HEK293 (cell line): ENCODE data around the gene ARRDC2.

ENCODE experiments used
- CTCF ChIA-PET: fragments of 350-600 bp; formaldehyde crosslinking; extraction: SDS; loops from one replicate; lab custom pipeline; 2021; ENCODE audit warnings: antibody characterized with exemption; lab: Yijun Ruan, JAX
- POLR2A ChIA-PET: fragments of 300-600 bp; formaldehyde crosslinking; extraction: SDS; loops from one replicate; lab custom pipeline; 2020; ENCODE audit warnings: antibody characterized with exemption, inconsistent platforms; lab: Yijun Ruan, JAX
- H3K27ac ChIP-seq: fragments of 200-500 bp; sonication (Bioruptor generic); 2 replicates; pipeline ENCODE4 v1.5.1; 2014; ENCODE audit warnings: low read depth, low read length, control low read depth, inconsistent platforms; ENCODE audit errors: extremely low read depth
- H3K36me3 ChIP-seq, 2 experiments: fragments of 200-500 bp in 1 of 2; sonication (Bioruptor generic) in 1 of 2; 1 replicate in 1 of 2; 2 replicates in 1 of 2; pipeline ENCODE4 v1.5.1; 2014 to 2017; ENCODE audit warnings: inconsistent platforms in 2 of 2, low read length in 2 of 2; ENCODE audit not compliant: control insufficient read depth in 2 of 2, insufficient read depth in 1 of 2
- H3K4me1 ChIP-seq: fragments of 200-500 bp; sonication (Bioruptor generic); 2 replicates; pipeline ENCODE4 v1.5.1; 2014; ENCODE audit warnings: mild to moderate bottlenecking, low read length, inconsistent platforms; ENCODE audit not compliant: control insufficient read depth, insufficient read depth
- H3K4me3 ChIP-seq: 2 replicates; pipeline ENCODE4 v1.5.1; 2011; ENCODE audit warnings: low read depth, mild to moderate bottlenecking, control low read depth, low read length, moderate library complexity
- H3K9me3 ChIP-seq: fragments of 200-500 bp; sonication (Bioruptor generic); 2 replicates; pipeline ENCODE4 v1.5.1; 2014; ENCODE audit warnings: low read depth, low read length, inconsistent platforms; ENCODE audit not compliant: control insufficient read depth, insufficient read depth
- EGR2 ChIP-seq: fragments of 450-650 bp; formaldehyde crosslinking; IDR thresholded peaks from 2 replicates; pipeline ENCODE4 v1.5.1; 2016; ENCODE audit warnings: low read depth, missing biosample characterization, missing genetic modification characterization
- ZBTB20 ChIP-seq: fragments of 450-650 bp; formaldehyde crosslinking; IDR thresholded peaks from 2 replicates; pipeline ENCODE4 v1.5.1; 2016; ENCODE audit warnings: missing biosample characterization, missing genetic modification characterization
- ZFHX2 ChIP-seq: fragments of 450-650 bp; formaldehyde crosslinking; conservative IDR thresholded peaks from 2 replicates; pipeline ENCODE4 v1.5.1; 2016; ENCODE audit warnings: missing biosample characterization, missing genetic modification characterization
- ZNF121 ChIP-seq: fragments of 450-650 bp; formaldehyde crosslinking; IDR thresholded peaks from 2 replicates; pipeline ENCODE4 v1.5.1; 2016; ENCODE audit warnings: missing biosample characterization, missing genetic modification characterization
- ZNF16 ChIP-seq: fragments of 450-650 bp; formaldehyde crosslinking; IDR thresholded peaks from 2 replicates; pipeline ENCODE4 v1.5.1; 2016; ENCODE audit warnings: low read depth, missing biosample characterization, missing genetic modification characterization
- ZNF248 ChIP-seq: fragments of 450-650 bp; formaldehyde crosslinking; IDR thresholded peaks from 2 replicates; pipeline ENCODE4 v1.5.1; 2017; ENCODE audit warnings: missing biosample characterization, missing genetic modification characterization
- ZNF433 ChIP-seq: fragments of 450-650 bp; formaldehyde crosslinking; IDR thresholded peaks from 2 replicates; pipeline ENCODE4 v1.5.1; 2016; ENCODE audit warnings: missing biosample characterization, missing genetic modification characterization, low read depth
- ZNF600 ChIP-seq: fragments of 450-650 bp; formaldehyde crosslinking; IDR thresholded peaks from 2 replicates; pipeline ENCODE4 v1.5.1; 2016; ENCODE audit warnings: missing biosample characterization, missing genetic modification characterization
- ZNF623 ChIP-seq: fragments of 450-650 bp; formaldehyde crosslinking; IDR thresholded peaks from 2 replicates; pipeline ENCODE4 v1.5.1; 2016; ENCODE audit warnings: missing biosample characterization, missing genetic modification characterization
- ZSCAN30 ChIP-seq: fragments of 450-650 bp; IDR thresholded peaks from 2 replicates; pipeline ENCODE4 v1.5.1; 2018; ENCODE audit warnings: missing biosample characterization, mild to moderate bottlenecking, missing genetic modification characterization, moderate library complexity
- TF ChIP-seq, protein P1 (sequence below): fragments of 450-650 bp; formaldehyde crosslinking; IDR thresholded peaks from 2 replicates; pipeline ENCODE4 v1.5.1; 2016; ENCODE audit warnings: missing biosample characterization, missing genetic modification characterization, low read depth
- TF ChIP-seq, protein P2 (sequence below): fragments of 450-650 bp; formaldehyde crosslinking; IDR thresholded peaks from 2 replicates; pipeline ENCODE4 v1.5.1; 2017; ENCODE audit warnings: missing biosample characterization, missing genetic modification characterization

ARRDC2 gene

DNA sequence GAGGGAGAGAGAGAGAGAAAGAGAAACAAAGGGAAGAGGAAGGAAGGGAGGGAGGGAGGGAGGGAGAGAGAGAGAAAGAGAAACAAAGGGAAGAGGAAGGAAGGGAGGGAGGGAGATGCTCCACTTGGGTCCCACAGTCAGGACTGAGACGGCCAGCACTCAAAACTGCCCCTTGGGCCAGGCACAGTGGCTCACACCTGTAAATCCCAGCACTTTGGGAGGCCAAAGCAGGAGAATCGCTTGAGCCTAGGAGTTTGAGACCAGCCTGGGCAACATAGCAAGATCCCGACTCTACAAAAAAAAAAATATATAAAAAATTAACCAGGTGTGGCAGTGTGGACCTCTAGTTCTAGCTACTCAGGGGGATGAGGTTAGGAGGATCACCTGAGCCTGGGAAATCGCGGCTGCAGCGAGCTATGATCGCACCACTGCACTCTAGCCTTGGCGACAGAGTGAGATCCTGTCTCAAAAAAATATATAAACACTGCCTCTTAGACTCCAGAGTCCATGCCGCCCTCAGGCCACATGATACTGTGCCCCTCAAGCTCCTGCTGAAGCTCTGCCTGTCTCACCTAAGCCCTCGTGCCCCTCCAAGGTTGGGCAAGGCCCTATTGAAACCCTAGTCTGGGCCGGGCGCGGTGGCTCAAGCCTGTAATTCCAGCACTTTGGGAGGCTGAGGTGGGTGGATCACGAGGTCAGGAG lies 8.4 kb downstream of the ARRDC2 start:
- no peaks in the 10 kb centered on the region for H3K9me3 ChIP-seq
- TF ChIP-seq ZNF121 (tag by site-specific recombination) (peak; percentile 49; the same call in 1 of the 2 replicates), ZBTB20 (tag by site-specific recombination) (no peak), ZNF433 (no peak), ZNF16 (tag by site-specific recombination) (no peak)
- TF ChIP-seq, protein P1, sequence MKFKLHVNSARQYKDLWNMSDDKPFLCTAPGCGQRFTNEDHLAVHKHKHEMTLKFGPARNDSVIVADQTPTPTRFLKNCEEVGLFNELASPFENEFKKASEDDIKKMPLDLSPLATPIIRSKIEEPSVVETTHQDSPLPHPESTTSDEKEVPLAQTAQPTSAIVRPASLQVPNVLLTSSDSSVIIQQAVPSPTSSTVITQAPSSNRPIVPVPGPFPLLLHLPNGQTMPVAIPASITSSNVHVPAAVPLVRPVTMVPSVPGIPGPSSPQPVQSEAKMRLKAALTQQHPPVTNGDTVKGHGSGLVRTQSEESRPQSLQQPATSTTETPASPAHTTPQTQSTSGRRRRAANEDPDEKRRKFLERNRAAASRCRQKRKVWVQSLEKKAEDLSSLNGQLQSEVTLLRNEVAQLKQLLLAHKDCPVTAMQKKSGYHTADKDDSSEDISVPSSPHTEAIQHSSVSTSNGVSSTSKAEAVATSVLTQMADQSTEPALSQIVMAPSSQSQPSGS (tag by site-specific recombination): no peak
- TF ChIP-seq, protein P2, sequence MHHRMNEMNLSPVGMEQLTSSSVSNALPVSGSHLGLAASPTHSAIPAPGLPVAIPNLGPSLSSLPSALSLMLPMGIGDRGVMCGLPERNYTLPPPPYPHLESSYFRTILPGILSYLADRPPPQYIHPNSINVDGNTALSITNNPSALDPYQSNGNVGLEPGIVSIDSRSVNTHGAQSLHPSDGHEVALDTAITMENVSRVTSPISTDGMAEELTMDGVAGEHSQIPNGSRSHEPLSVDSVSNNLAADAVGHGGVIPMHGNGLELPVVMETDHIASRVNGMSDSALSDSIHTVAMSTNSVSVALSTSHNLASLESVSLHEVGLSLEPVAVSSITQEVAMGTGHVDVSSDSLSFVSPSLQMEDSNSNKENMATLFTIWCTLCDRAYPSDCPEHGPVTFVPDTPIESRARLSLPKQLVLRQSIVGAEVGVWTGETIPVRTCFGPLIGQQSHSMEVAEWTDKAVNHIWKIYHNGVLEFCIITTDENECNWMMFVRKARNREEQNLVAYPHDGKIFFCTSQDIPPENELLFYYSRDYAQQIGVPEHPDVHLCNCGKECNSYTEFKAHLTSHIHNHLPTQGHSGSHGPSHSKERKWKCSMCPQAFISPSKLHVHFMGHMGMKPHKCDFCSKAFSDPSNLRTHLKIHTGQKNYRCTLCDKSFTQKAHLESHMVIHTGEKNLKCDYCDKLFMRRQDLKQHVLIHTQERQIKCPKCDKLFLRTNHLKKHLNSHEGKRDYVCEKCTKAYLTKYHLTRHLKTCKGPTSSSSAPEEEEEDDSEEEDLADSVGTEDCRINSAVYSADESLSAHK (tag by site-specific recombination): no peak
- H3K27ac ChIP-seq: no peak overlapping the region
- no peak overlapping the region for H3K4me3 ChIP-seq
- peaks cover 0 to 5% of the 10 kb centered on the region in 2 experiments; a peak in 2 of 3 replicates for H3K36me3 ChIP-seq
- ChIA-PET POLR2A (no interaction called here), CTCF (interaction anchor here (0.6 kb wide), 1 partner anchor 12 kb away, joined by 3 read pairs; no protein-coding TSS in a partner anchor)
- no peaks in the 10 kb centered on the region for H3K4me1 ChIP-seq

DNA sequence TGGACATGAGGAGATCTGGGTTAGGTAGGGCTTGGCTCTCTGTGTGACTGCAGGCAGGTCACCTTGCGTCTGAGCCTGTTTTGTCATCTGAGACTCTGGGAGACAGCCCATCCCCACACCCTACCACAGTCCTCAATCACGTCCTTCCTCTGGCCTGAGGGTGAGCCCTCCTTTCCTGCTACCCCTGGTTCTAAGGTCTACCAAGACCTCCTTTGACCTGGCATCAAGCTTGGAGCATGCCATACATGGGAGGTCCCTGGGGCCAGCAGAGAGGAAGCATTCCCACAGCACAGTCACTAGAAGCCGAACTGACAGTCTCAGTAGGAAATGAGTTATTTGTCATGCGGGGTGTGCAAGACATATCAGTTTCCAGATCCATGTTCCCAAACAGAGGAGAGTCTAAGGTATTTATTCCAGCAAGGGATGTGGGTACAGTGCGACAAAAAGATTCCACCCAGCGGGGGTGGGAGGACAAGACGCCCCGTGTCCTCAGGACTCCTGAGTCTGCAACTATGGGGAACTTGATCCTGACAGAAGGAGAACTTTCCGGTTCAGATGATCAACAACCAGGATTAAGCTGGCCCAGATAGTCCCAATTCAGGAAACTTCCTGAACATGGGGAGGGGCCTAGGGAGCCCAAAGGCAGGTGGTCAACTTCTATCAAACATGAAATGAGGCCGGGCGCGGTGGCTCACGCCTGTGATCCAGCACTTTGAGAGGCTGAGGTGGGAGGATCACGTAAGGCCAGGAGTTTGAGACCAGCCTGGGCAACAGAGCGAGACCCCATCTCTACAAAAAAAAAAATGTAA lies 9.5 kb downstream of the ARRDC2 start:
- H3K36me3 ChIP-seq: peaks cover 0 to 5% of the 10 kb centered on the region in 2 experiments; a peak in 1 of 3 replicates
- H3K4me3 ChIP-seq: no peak overlapping the region
- no peaks in the 10 kb centered on the region for H3K9me3 ChIP-seq
- H3K27ac ChIP-seq: no peak overlapping the region
- ChIA-PET POLR2A (interaction anchor here (0.7 to 1.5 kb wide), 2 partner anchors 28 to 264 kb away, joined by 3 read pairs; partner anchors contain the start of gene JUND), CTCF (interaction anchor here (0.6 to 1.2 kb wide), 3 partner anchors 10 to 61 kb away, joined by 3 to 5 read pairs (median 4); no protein-coding TSS in a partner anchor)
- H3K4me1 ChIP-seq: no peaks in the 10 kb centered on the region
- peak; percentile 65; the same call in 1 of the 2 replicates for TF ChIP-seq ZNF600 (tag by site-specific recombination)
- peak; percentile 67 for TF ChIP-seq ZNF121 (tag by site-specific recombination)
- TF ChIP-seq ZSCAN30: no peak

DNA sequence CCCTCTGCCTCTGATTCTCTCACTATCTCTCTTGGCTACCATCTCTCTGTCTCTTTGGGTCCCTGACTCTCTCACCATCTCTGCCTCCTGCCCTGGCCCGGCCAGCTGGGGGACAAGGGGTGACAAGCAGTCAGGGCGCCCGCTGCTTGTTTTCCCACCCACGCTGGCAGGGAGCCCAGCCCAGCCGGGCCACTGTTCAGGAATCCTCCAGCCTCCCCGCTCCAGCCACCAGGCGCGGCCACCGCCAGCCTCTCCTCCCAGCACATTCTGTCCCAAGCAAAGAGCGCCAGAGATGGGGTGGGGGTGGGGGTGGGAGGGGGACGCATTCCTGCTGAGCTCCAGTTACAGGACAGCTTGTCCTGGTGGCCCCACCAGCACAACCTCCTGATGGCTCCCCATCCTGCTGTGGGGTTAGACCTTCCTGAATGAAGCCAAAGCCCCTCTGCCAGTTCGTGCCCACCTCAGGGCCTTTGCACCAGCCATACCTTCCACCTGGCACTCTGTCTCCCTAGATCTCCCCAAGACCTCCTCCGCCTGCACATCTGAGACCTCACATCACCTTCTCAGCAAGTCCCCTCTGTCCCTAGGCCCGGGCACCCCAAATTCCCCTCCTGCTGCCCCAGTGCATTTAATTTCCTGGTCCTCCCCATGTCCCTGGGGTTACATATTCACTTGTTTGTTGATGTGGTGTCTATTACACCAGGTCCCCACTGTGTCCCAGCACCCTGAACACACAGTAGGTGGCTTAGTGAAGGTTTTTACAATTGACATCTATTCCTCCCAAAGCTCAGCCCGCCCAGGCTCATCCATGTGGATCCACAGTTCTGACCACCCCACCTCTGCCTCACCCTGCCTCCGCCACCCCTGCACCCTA lies 12.5 kb downstream of the ARRDC2 start:
- POLR2A ChIA-PET: no interaction called here
- CTCF ChIA-PET: interaction anchor here (0.6 kb wide), 1 partner anchor 13 kb away, joined by 3 read pairs; no protein-coding TSS in a partner anchor
- no peak overlapping the region for H3K4me3 ChIP-seq
- peak; percentile 51 for TF ChIP-seq ZFHX2 (tag by site-specific recombination)
- no peak for TF ChIP-seq ZNF248 (tag by site-specific recombination)
- peak; percentile 30; the same call in 1 of the 2 replicates for TF ChIP-seq EGR2 (tag by site-specific recombination)
- peak; percentile 97 for TF ChIP-seq ZNF623 (tag by site-specific recombination)
- TF ChIP-seq, all 188 proteins: peak for 3
- no peaks in the 10 kb centered on the region for H3K4me1 ChIP-seq
- H3K9me3 ChIP-seq: no peaks in the 10 kb centered on the region
- H3K36me3 ChIP-seq: no peaks in the 10 kb centered on the region
- H3K27ac ChIP-seq: no peak overlapping the region
